ENCODE results near the gene TAF5L. TPM values are rescaled to one million over a fixed set of nuclear protein-coding genes. Genes with fewer than 3 reads are reported as not detected.

TAF5L gene
- total and polyA plus RNA-seq, 2 of the 13 experiments (the other 11 are each of a cell fraction or from before 2014, with no cell fraction given) = 10.8 to 18.2 TPM

GRCh38 chr1:229650045-229650444, 24.1 kb upstream of the TAF5L start:
- in situ Hi-C loops (cut with HindIII; ENCODE audit: extremely low pct_ligation_motif_present, low pct_unique_long_range_greater_than_20kb) = no loop called here
- POLR2A ChIA-PET = no interaction called here
- TF ChIP-seq ZNF691 (CRISPR knock-in tag; IDR thresholded peaks at IDR 0.05; ENCODE audit: borderline replicate concordance, low read depth) = no peak
- no peak for TF ChIP-seq ZNF142 (CRISPR knock-in tag; IDR thresholded peaks at IDR 0.05)
- no peak for TF ChIP-seq SNAPC2 (CRISPR knock-in tag; IDR thresholded peaks at IDR 0.05)
- TF ChIP-seq ZNF773 (CRISPR knock-in tag; IDR thresholded peaks at IDR 0.05; ENCODE audit: borderline replicate concordance) = no peak
- TF ChIP-seq, protein P1, sequence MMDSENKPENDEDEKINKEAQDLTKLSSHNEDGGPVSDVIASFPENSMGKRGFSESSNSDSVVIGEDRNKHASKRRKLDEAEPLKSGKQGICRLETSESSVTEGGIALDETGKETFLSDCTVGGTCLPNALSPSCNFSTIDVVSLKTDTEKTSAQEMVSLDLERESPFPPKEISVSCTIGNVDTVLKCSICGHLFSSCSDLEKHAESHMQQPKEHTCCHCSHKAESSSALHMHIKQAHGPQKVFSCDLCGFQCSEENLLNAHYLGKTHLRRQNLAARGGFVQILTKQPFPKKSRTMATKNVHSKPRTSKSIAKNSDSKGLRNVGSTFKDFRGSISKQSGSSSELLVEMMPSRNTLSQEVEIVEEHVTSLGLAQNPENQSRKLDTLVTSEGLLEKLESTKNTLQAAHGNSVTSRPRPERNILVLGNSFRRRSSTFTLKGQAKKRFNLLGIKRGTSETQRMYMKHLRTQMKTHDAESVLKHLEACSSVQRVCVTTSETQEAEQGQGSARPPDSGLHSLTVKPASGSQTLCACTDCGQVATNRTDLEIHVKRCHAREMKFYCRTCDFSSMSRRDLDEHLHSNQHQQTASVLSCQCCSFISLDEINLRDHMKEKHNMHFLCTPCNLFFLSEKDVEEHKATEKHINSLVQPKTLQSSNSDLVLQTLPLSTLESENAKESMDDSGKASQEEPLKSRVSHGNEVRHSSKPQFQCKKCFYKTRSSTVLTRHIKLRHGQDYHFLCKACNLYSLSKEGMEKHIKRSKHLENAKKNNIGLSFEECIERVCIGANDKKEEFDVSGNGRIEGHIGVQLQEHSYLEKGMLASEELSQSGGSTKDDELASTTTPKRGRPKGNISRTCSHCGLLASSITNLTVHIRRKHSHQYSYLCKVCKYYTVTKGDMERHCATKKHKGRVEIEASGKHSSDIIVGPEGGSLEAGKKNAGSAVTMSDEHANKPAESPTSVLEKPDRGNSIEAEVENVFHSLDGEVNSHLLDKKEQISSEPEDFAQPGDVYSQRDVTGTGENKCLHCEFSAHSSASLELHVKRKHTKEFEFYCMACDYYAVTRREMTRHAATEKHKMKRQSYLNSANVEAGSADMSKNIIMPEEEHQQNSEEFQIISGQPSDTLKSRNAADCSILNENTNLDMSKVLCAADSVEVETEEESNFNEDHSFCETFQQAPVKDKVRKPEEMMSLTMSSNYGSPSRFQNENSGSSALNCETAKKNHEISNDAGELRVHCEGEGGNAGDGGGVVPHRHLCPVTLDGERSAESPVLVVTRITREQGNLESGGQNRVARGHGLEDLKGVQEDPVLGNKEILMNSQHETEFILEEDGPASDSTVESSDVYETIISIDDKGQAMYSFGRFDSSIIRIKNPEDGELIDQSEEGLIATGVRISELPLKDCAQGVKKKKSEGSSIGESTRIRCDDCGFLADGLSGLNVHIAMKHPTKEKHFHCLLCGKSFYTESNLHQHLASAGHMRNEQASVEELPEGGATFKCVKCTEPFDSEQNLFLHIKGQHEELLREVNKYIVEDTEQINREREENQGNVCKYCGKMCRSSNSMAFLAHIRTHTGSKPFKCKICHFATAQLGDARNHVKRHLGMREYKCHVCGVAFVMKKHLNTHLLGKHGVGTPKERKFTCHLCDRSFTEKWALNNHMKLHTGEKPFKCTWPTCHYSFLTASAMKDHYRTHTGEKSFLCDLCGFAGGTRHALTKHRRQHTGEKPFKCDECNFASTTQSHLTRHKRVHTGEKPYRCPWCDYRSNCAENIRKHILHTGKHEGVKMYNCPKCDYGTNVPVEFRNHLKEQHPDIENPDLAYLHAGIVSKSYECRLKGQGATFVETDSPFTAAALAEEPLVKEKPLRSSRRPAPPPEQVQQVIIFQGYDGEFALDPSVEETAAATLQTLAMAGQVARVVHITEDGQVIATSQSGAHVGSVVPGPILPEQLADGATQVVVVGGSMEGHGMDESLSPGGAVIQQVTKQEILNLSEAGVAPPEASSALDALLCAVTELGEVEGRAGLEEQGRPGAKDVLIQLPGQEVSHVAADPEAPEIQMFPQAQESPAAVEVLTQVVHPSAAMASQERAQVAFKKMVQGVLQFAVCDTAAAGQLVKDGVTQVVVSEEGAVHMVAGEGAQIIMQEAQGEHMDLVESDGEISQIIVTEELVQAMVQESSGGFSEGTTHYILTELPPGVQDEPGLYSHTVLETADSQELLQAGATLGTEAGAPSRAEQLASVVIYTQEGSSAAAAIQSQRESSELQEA (CRISPR knock-in tag; IDR thresholded peaks at IDR 0.05; ENCODE audit: not compliant biosample characterization) = no peak
- TF ChIP-seq ZNF549 (CRISPR knock-in tag; IDR thresholded peaks at IDR 0.05) = no peak
- TF ChIP-seq TP53 (CRISPR knock-in tag; conservative IDR thresholded peaks at IDR 0.05) = no peak
- TF ChIP-seq NFIB (CRISPR knock-in tag; IDR thresholded peaks at IDR 0.05; ENCODE audit: borderline replicate concordance) = no peak
- no peak for TF ChIP-seq PHF21A (CRISPR knock-in tag; IDR thresholded peaks at IDR 0.05)
- TF ChIP-seq PHB2 (IDR thresholded peaks at IDR 0.05; ENCODE audit: partially characterized antibody) = no peak

More at GRCh38 chr1:229650045-229650444, 24.1 kb upstream of the TAF5L start:
- H3K4me2 ChIP-seq (ENCODE audit: low read depth, low read length) = no peak overlapping the region
- intact Hi-C loops (cut with micrococcal nuclease; ENCODE audit: unreplicated experiment) = no loop called here
- H3K9ac ChIP-seq (ENCODE audit: insufficient read depth, low read depth, low read length) = no peak overlapping the region
- H3K4me3 ChIP-seq (replicated peaks in 1 of 3; ENCODE audit: insufficient read depth in 1 of 3, low read depth in 2 of 3, low read length in 3 of 3) = no peak overlapping the region
- no peaks in the 10 kb centered on the region for H3K27me3 ChIP-seq (ENCODE audit: control insufficient read depth in 1 of 2, insufficient read depth in 2 of 2, low read length in 2 of 2)
- H2AFZ ChIP-seq (ENCODE audit: low read length) = no peak overlapping the region
- CTCF ChIA-PET (ENCODE audit: low intra/inter-chr PET ratio, low total read pairs) = no interaction called here
- no peaks in the 10 kb centered on the region for H4K20me1 ChIP-seq (ENCODE audit: insufficient read depth, low read length)
- FAIRE-seq (no peak), DNase-seq (ENCODE audit: low spot score) (no peak), ATAC-seq (no peak)
- BruUV-seq (replicated peaks) = no TSS peak
- no peaks in the 10 kb centered on the region for H3K4me1 ChIP-seq (ENCODE audit: insufficient read depth, low read length)
- H3K27ac ChIP-seq (ENCODE audit: extremely low read length, insufficient read depth, low read length) = no peak overlapping the region
- 98% methylated on average over 4 of the region's 4 CpGs for WGBS (ENCODE audit: low lambda C conversion rate)
- no peaks in the 10 kb centered on the region for H3K79me2 ChIP-seq (ENCODE audit: insufficient read depth, low read length)
- no peaks in the 10 kb centered on the region for H3K9me3 ChIP-seq (ENCODE audit: low read length)
- peaks cover 33 to 84% of the 10 kb centered on the region in 2 experiments for H3K36me3 ChIP-seq (replicated peaks in 1 of 2; ENCODE audit: control insufficient read depth in 1 of 2, insufficient read depth in 2 of 2, low read length in 2 of 2)
